Measurements from ENCODE around the gene EPHB2. TPM values are rescaled to one million over a fixed set of nuclear protein-coding genes. Genes with fewer than 3 reads are reported as not detected.

Gene EPHB2
- total and polyA plus RNA-seq, 2 of the 4 experiments (the other 2 are of a cell fraction): 52.3 to 58.8 TPM

- Histone ChIP-seq H3K4me2 (ENCODE audit: low read depth, low read length) (no peak overlapping the region), H3K9me1 (ENCODE audit: insufficient read depth, low read length) (no peaks in the 10 kb centered on the region; the same call in 1 of the 2 replicates), H3K9me3 (ENCODE audit: control insufficient read depth, insufficient read depth, low read length) (no peaks in the 10 kb centered on the region), H4K20me1 (ENCODE audit: insufficient read depth, low read length) (peaks cover 11% of the 10 kb centered on the region; the same call in 1 of the 2 replicates), H3K27ac (ENCODE audit: insufficient read depth, low read length) (no peak overlapping the region), H4K91ac (ENCODE audit: insufficient read depth, low read depth, low read length) (no peak overlapping the region), H3K9ac (ENCODE audit: low read depth, low read length) (no peak overlapping the region), H3K4me3 (ENCODE audit: insufficient read depth, low read depth, low read length) (no peak overlapping the region), H3K36me3 (ENCODE audit: control insufficient read depth, insufficient read depth, low read length) (peaks cover 9% of the 10 kb centered on the region; the same call in 1 of the 2 replicates), H3K79me1 (ENCODE audit: low read depth in 1 of 2, low read length in 2 of 2) (peaks cover 11 to 28% of the 10 kb centered on the region in 2 experiments; a peak in 2 of 4 replicates), H3K27me3 (ENCODE audit: control insufficient read depth, insufficient read depth, low read length) (no peaks in the 10 kb centered on the region), H4K5ac (ENCODE audit: low read depth, low read length) (no peak overlapping the region), H2AFZ (replicated peaks; ENCODE audit: low read length, poor library complexity) (no peak overlapping the region), H4K8ac (ENCODE audit: low read depth in 2 of 2, low read length in 2 of 2) (no peak overlapping the region), H2BK15ac (ENCODE audit: low read depth, low read length) (no peak overlapping the region), H2AK9ac (replicated peaks; ENCODE audit: low read depth, low read length, poor library complexity) (no peak overlapping the region), H2BK120ac (ENCODE audit: low read depth, low read length) (no peak overlapping the region), H2BK5ac (ENCODE audit: low read depth, low read length, poor library complexity, severe bottlenecking) (no peak overlapping the region), H3K14ac (replicated peaks; ENCODE audit: low read depth, low read length) (no peak overlapping the region), H3K18ac (ENCODE audit: low read depth, low read length) (no peak overlapping the region), H3K56ac (ENCODE audit: extremely low read depth, insufficient read depth, low read length) (no peak overlapping the region), H3K4me1 (ENCODE audit: control insufficient read depth, insufficient read depth, low read length) (no peaks in the 10 kb centered on the region), H3K4ac (ENCODE audit: low read depth, low read length) (no peak overlapping the region), H3K23ac (ENCODE audit: low read depth, low read length) (no peak overlapping the region), H2AK5ac (ENCODE audit: low read depth, low read length) (no peak overlapping the region), H2BK20ac (ENCODE audit: low read depth, low read length) (no peak overlapping the region)
- DNase-seq (no peak), ATAC-seq (ENCODE audit: low read depth) (no peak)
- CTCF ChIA-PET: no interaction called here
- POLR2A ChIA-PET (ENCODE audit: unreplicated experiment): no interaction called here
- intact Hi-C loops (cut with micrococcal nuclease) (no loop called here), in situ Hi-C loops (cut with MboI; ENCODE audit: low sequenced_read_pairs) (no loop called here), dilution Hi-C loops (cut with HindIII; ENCODE audit: low sequenced_read_pairs, unreplicated experiment) (no loop called here)
- BruUV-seq (replicated peaks): no TSS peak
- WGBS, 2 experiments (ENCODE audit: extremely low coverage in 2 of 2, insufficient read length in 1 of 2): 86% methylated on average over 2 of the region's 5 CpGs; no CpG with 5 or more reads in 1 of the 2 experiments
- no peak for TF ChIP-seq RFX5 (IDR thresholded peaks at IDR 0.05; ENCODE audit: low read depth, low read length)
- TF ChIP-seq BHLHE40 (IDR thresholded peaks at IDR 0.05; ENCODE audit: low read depth, low read length): no peak
- no peak for TF ChIP-seq CHD1 (IDR thresholded peaks at IDR 0.05; ENCODE audit: low read depth, low read length)
- TF ChIP-seq USF2 (IDR thresholded peaks at IDR 0.05; ENCODE audit: low read depth, low read length): no peak
- TF ChIP-seq MAFK (IDR thresholded peaks at IDR 0.05; ENCODE audit: low read depth, low read length): no peak
- TF ChIP-seq NFE2L2 (IDR thresholded peaks at IDR 0.05; ENCODE audit: low read depth, low read length): no peak
- no peak for TF ChIP-seq FOS (IDR thresholded peaks at IDR 0.05; ENCODE audit: low read depth, low read length)
- TF ChIP-seq, protein P1, sequence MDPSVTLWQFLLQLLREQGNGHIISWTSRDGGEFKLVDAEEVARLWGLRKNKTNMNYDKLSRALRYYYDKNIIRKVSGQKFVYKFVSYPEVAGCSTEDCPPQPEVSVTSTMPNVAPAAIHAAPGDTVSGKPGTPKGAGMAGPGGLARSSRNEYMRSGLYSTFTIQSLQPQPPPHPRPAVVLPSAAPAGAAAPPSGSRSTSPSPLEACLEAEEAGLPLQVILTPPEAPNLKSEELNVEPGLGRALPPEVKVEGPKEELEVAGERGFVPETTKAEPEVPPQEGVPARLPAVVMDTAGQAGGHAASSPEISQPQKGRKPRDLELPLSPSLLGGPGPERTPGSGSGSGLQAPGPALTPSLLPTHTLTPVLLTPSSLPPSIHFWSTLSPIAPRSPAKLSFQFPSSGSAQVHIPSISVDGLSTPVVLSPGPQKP (IDR thresholded peaks at IDR 0.05; ENCODE audit: borderline replicate concordance, low read depth, low read length): no peak
- TF ChIP-seq, protein P2, sequence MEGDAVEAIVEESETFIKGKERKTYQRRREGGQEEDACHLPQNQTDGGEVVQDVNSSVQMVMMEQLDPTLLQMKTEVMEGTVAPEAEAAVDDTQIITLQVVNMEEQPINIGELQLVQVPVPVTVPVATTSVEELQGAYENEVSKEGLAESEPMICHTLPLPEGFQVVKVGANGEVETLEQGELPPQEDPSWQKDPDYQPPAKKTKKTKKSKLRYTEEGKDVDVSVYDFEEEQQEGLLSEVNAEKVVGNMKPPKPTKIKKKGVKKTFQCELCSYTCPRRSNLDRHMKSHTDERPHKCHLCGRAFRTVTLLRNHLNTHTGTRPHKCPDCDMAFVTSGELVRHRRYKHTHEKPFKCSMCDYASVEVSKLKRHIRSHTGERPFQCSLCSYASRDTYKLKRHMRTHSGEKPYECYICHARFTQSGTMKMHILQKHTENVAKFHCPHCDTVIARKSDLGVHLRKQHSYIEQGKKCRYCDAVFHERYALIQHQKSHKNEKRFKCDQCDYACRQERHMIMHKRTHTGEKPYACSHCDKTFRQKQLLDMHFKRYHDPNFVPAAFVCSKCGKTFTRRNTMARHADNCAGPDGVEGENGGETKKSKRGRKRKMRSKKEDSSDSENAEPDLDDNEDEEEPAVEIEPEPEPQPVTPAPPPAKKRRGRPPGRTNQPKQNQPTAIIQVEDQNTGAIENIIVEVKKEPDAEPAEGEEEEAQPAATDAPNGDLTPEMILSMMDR (conservative IDR thresholded peaks at IDR 0.05; ENCODE audit: low read depth, low read length): no peak
- TF ChIP-seq POLR2A (IDR thresholded peaks at IDR 0.05; ENCODE audit: low read depth, low read length): no peak
- TF ChIP-seq MXI1 (IDR thresholded peaks at IDR 0.05; ENCODE audit: borderline replicate concordance, low read depth, low read length): no peak
These were observed 134.0 kb downstream of the EPHB2 start for GRCh38 chr1:22844621-22845020.

Measured in IMR-90 (cell line).